ENCODE measurements around the gene CITED2. TPM values are rescaled to one million over a fixed set of nuclear protein-coding genes. Genes with fewer than 3 reads are reported as not detected.

Gene CITED2
- polyA plus RNA-seq (2011; rRNA removed) (95.6 and 117 TPM in 2 replicates), polyA minus RNA-seq (2011; rRNA and poly(A)+ RNA removed) (55.7 and 57.7 TPM in 2 replicates)

GRCh38 chr6:139374357-139375225 is at the start of gene CITED2:
CITED2 (minus strand) TSS chr6:139374648; CDS start chr6:139373944, 704 bp downstream.
- H3K9me3 ChIP-seq (ENCODE audit: control insufficient read depth, insufficient read depth, low read length), result peaks cover 4% of the 10 kb centered on the region; the same call in 1 of the 2 replicates
- POLR2A ChIA-PET, result interaction anchor here (0.5 to 4.2 kb wide), 69 partner anchors 9 to 1192 kb away, joined by 3 to 66 read pairs (median 5); no protein-coding TSS in a partner anchor

GRCh38 chr6:139423037-139423703 is 48.7 kb upstream of the CITED2 start:
- POLR2A ChIA-PET, result no interaction called here
- no peak overlapping the region for H3K27ac ChIP-seq (ENCODE audit: low read depth, low read length)
- no peak for TF ChIP-seq CTCF (IDR thresholded peaks at IDR 0.05; ENCODE audit: low read depth, low read length)
- no peaks in the 10 kb centered on the region for H3K9me3 ChIP-seq (ENCODE audit: control insufficient read depth, insufficient read depth, low read length)
- no peaks in the 10 kb centered on the region for H3K27me3 ChIP-seq (ENCODE audit: control insufficient read depth, insufficient read depth, low read length)
- CTCF ChIA-PET, result interaction anchor here (0.6 kb wide), 1 partner anchor 12 kb away, joined by 3 read pairs; no protein-coding TSS in a partner anchor
- H3K4me3 ChIP-seq (ENCODE audit: low read depth, low read length), result no peak overlapping the region
- DNase-seq (ENCODE audit: low read depth, low spot score), result no peak

More at GRCh38 chr6:139374357-139375225, at the start of gene CITED2:
- CTCF ChIA-PET, result interaction anchor here (0.6 to 1.7 kb wide), 5 partner anchors 100 to 220 kb away, joined by 3 to 6 read pairs (median 3); no protein-coding TSS in a partner anchor
- peak; percentile 95 for DNase-seq (ENCODE audit: low read depth, low spot score)
- peak within 1 kb of the TSS; percentile 96 for H3K4me3 ChIP-seq (ENCODE audit: low read depth, low read length)
- H3K27me3 ChIP-seq (ENCODE audit: control insufficient read depth, insufficient read depth, low read length), result no peaks in the 10 kb centered on the region
- 0 out of 2 replicates have a peak, but pooled peaks have one; percentile 24 for TF ChIP-seq CTCF (IDR thresholded peaks at IDR 0.05; ENCODE audit: low read depth, low read length)
- H3K27ac ChIP-seq (ENCODE audit: low read depth, low read length), result peak within 1 kb of the TSS; percentile 96

GRCh38 chr6:139422105-139423036 is 47.9 kb upstream of the CITED2 start:
- Histone ChIP-seq H3K4me3 (ENCODE audit: low read depth, low read length) (no peak overlapping the region), H3K9me3 (ENCODE audit: control insufficient read depth, insufficient read depth, low read length) (no peaks in the 10 kb centered on the region), H3K27ac (ENCODE audit: low read depth, low read length) (no peak overlapping the region), H3K27me3 (ENCODE audit: control insufficient read depth, insufficient read depth, low read length) (no peaks in the 10 kb centered on the region)
- ChIA-PET POLR2A (no interaction called here), CTCF (interaction anchor here (0.6 kb wide), 1 partner anchor 13 kb away, joined by 3 read pairs; no protein-coding TSS in a partner anchor)
- TF ChIP-seq CTCF (IDR thresholded peaks at IDR 0.05; ENCODE audit: low read depth, low read length), result no peak
- DNase-seq (ENCODE audit: low read depth, low spot score), result no peak

- ChIA-PET CTCF (no interaction called here), POLR2A (no interaction called here)
- no peaks in the 10 kb centered on the region for H3K27me3 ChIP-seq (ENCODE audit: control insufficient read depth, insufficient read depth, low read length)
- no peaks in the 10 kb centered on the region for H3K9me3 ChIP-seq (ENCODE audit: control insufficient read depth, insufficient read depth, low read length)
- no peak overlapping the region for H3K27ac ChIP-seq (ENCODE audit: low read depth, low read length)
- no peak for DNase-seq (ENCODE audit: low read depth, low spot score)
- H3K4me3 ChIP-seq (ENCODE audit: low read depth, low read length), result no peak overlapping the region
- TF ChIP-seq CTCF (IDR thresholded peaks at IDR 0.05; ENCODE audit: low read depth, low read length), result no peak
Measured at GRCh38 chr6:139418481-139419132, 44.2 kb upstream of the CITED2 start.

Data from AG04450 (cell line).